Stimulated activated CD4-positive, alpha-beta T cell treated with anti-CD3 and anti-CD28 coated beads, Interleukin-12 subunit alpha, Interleukin-12 subunit beta, amount 100 ng/mL, for 4 hours (primary cell): ENCODE results near the gene TRIM40.
A peak's percentile ranks its signal among the peaks of the same experiment; 100 is the strongest.

Experiments
- DNase-seq: peaks from one replicate; pipeline ENCODE4 v3.0.0-alpha.2; 2020

The TRIM40 gene

GRCh38 chr6:30150671-30151395, 14.9 kb downstream of the TRIM40 start:
- no peak for DNase-seq

- DNase-seq = no peak
Observed at GRCh38 chr6:30151580-30151979, 15.6 kb downstream of the TRIM40 start.

- no peak for DNase-seq
Observed at GRCh38 chr6:30152016-30152673, 16.2 kb downstream of the TRIM40 start.

- DNase-seq = no peak
Observed at GRCh38 chr6:30152910-30153610, 17.1 kb downstream of the TRIM40 start.

GRCh38 chr6:30154061-30154460, 18.1 kb downstream of the TRIM40 start:
- DNase-seq = no peak

GRCh38 chr6:30154709-30155519, 19.0 kb downstream of the TRIM40 start:
- no peak for DNase-seq

GRCh38 chr6:30155520-30156261, 19.8 kb downstream of the TRIM40 start:
- DNase-seq = no peak

- no peak for DNase-seq
Observed at GRCh38 chr6:30156262-30156599, 20.3 kb downstream of the TRIM40 start.

- no peak for DNase-seq
Observed at GRCh38 chr6:30156774-30157173, 20.8 kb downstream of the TRIM40 start.

GRCh38 chr6:30157581-30157980, 21.6 kb downstream of the TRIM40 start:
- DNase-seq = no peak

GRCh38 chr6:30157999-30158398, 22.1 kb downstream of the TRIM40 start:
- no peak for DNase-seq

GRCh38 chr6:30158475-30159040, 22.6 kb downstream of the TRIM40 start:
- no peak for DNase-seq

- no peak for DNase-seq
Observed at GRCh38 chr6:30160008-30160784, 24.3 kb downstream of the TRIM40 start.

GRCh38 chr6:30160785-30161531, 25.0 kb downstream of the TRIM40 start, which contains the start of gene TRIM10:
TRIM10 (minus strand) TSS chr6:30161211; CDS start chr6:30160858, 353 bp downstream.
- no peak for DNase-seq

- no peak for DNase-seq
Observed at GRCh38 chr6:30162265-30163089, 26.5 kb downstream of the TRIM40 start.

GRCh38 chr6:30163090-30163917, 27.4 kb downstream of the TRIM40 start, which contains the start of gene TRIM15:
TRIM15 (plus strand) TSS chr6:30163546; CDS start chr6:30163685, 139 bp downstream.
- DNase-seq = peak; percentile 49

- DNase-seq = no peak
Observed at GRCh38 chr6:30163918-30164654, 28.1 kb downstream of the TRIM40 start.

- no peak for DNase-seq
Observed at GRCh38 chr6:30164714-30165113, 28.8 kb downstream of the TRIM40 start.
